H9 (cell line): ENCODE results near the gene TRIP10. TPM values are rescaled to one million over a fixed set of nuclear protein-coding genes. Genes with fewer than 3 reads are reported as not detected.
A peak's percentile ranks its signal among the peaks of the same experiment; 100 is the strongest.

Experiments
- DNase-seq: peaks from one replicate; pipeline ENCODE4 v3.0.0-alpha.2; 2017
- H2AFZ ChIP-seq: one replicate; pipeline ENCODE4 v1.6.1; 2013; ENCODE audit warnings: mild to moderate bottlenecking, low read length, control low read depth, moderate library complexity
- H2AK5ac ChIP-seq: 2 replicates; pipeline ENCODE4 v1.6.1; 2013; ENCODE audit warnings: low read length, control low read depth, mixed read lengths; ENCODE audit not compliant: insufficient read length
- H2BK120ac ChIP-seq: one replicate; pipeline ENCODE4 v1.6.1; 2013; ENCODE audit warnings: low read depth, mild to moderate bottlenecking, low read length, control low read depth, inconsistent platforms; ENCODE audit not compliant: poor library complexity, severe bottlenecking
- H2BK12ac ChIP-seq: 2 replicates; pipeline ENCODE4 v1.6.1; 2013; ENCODE audit warnings: low read length, control low read depth, mixed read lengths, low read depth; ENCODE audit not compliant: insufficient read length
- H2BK15ac ChIP-seq: 2 replicates; pipeline ENCODE4 v1.6.1; 2013; ENCODE audit warnings: low read depth, low read length, control low read depth
- H2BK20ac ChIP-seq: one replicate; pipeline ENCODE4 v1.6.1; 2013; ENCODE audit warnings: low read depth, mild to moderate bottlenecking, low read length, control low read depth, inconsistent platforms; ENCODE audit not compliant: poor library complexity, severe bottlenecking
- H2BK5ac ChIP-seq: 2 replicates; pipeline ENCODE4 v1.6.1; 2013; ENCODE audit warnings: low read length, control low read depth, mixed read lengths; ENCODE audit not compliant: insufficient read length
- H3K14ac ChIP-seq: 2 replicates; pipeline ENCODE4 v1.6.1; 2013; ENCODE audit warnings: low read length, control low read depth; ENCODE audit not compliant: insufficient read depth
- H3K18ac ChIP-seq: 2 replicates; pipeline ENCODE4 v1.6.1; 2013; ENCODE audit warnings: low read depth, mild to moderate bottlenecking, mixed read lengths, low read length, control low read depth; ENCODE audit not compliant: insufficient read length
- H3K23ac ChIP-seq: 2 replicates; pipeline ENCODE4 v1.6.1; 2013; ENCODE audit warnings: low read length, control low read depth, mixed read lengths, low read depth; ENCODE audit not compliant: insufficient read length
- H3K23me2 ChIP-seq: 2 replicates; pipeline ENCODE4 v1.6.1; 2013; ENCODE audit warnings: low read depth, mild to moderate bottlenecking, mixed read lengths, low read length, control low read depth; ENCODE audit not compliant: insufficient read length, poor library complexity, severe bottlenecking
- H3K27ac ChIP-seq: 2 replicates; pipeline ENCODE4 v1.5.1; 2013; ENCODE audit warnings: low read length, control low read depth, mixed read lengths, low read depth; ENCODE audit not compliant: insufficient read length
- H3K27me3 ChIP-seq: 2 replicates; pipeline ENCODE4 v1.6.1; 2013; ENCODE audit warnings: low read length, control low read depth, inconsistent platforms; ENCODE audit not compliant: insufficient read depth
- H3K4ac ChIP-seq: 2 replicates; pipeline ENCODE4 v1.6.1; 2013; ENCODE audit warnings: low read depth, mild to moderate bottlenecking, control low read depth, inconsistent platforms, low read length, moderate library complexity
- H3K4me1 ChIP-seq: 2 replicates; pipeline ENCODE4 v1.6.1; 2013; ENCODE audit warnings: low read length, control low read depth, inconsistent platforms; ENCODE audit not compliant: insufficient read depth
- H3K4me2 ChIP-seq: 2 replicates; pipeline ENCODE4 v1.6.1; 2013; ENCODE audit warnings: low read length, control low read depth, mixed read lengths; ENCODE audit not compliant: insufficient read length, insufficient read depth
- H3K56ac ChIP-seq: 2 replicates; pipeline ENCODE4 v1.6.1; 2013; ENCODE audit warnings: low read depth, mild to moderate bottlenecking, mixed read lengths, low read length, control low read depth; ENCODE audit not compliant: insufficient read length
- H3K79me1 ChIP-seq: 2 replicates; pipeline ENCODE4 v1.6.1; 2013; ENCODE audit warnings: low read depth, mild to moderate bottlenecking, moderate library complexity, low read length, control low read depth, inconsistent platforms; ENCODE audit not compliant: insufficient read depth, poor library complexity, severe bottlenecking
- H3K79me2 ChIP-seq: 2 replicates; pipeline ENCODE4 v1.6.1; 2013; ENCODE audit warnings: low read length, control low read depth, inconsistent platforms; ENCODE audit not compliant: insufficient read depth
- H3K9ac ChIP-seq: 2 replicates; pipeline ENCODE4 v1.6.1; 2013; ENCODE audit warnings: low read length, control low read depth, mixed read lengths; ENCODE audit not compliant: insufficient read length; ENCODE audit errors: extremely low read depth
- H3K9me3 ChIP-seq: one replicate; pipeline ENCODE4 v1.6.1; 2013; ENCODE audit warnings: low read depth, low read length, inconsistent platforms; ENCODE audit not compliant: control insufficient read depth
- H3T11ph ChIP-seq: one replicate; pipeline ENCODE4 v1.6.1; 2013; ENCODE audit warnings: mild to moderate bottlenecking, low read length, control low read depth, inconsistent platforms
- H4K20me1 ChIP-seq: one replicate; pipeline ENCODE4 v1.6.1; 2013; ENCODE audit not compliant: control insufficient read depth, insufficient read length, insufficient read depth
- H4K5ac ChIP-seq: 2 replicates; pipeline ENCODE4 v1.6.1; 2013; ENCODE audit warnings: low read depth, mild to moderate bottlenecking, mixed read lengths, low read length, control low read depth; ENCODE audit not compliant: insufficient read length
- H4K8ac ChIP-seq: replicated peaks from 2 replicates; pipeline ENCODE4 v1.6.1; 2013; ENCODE audit warnings: low read length, control low read depth, mixed read lengths, low read depth; ENCODE audit not compliant: insufficient read length
- H4K91ac ChIP-seq: 2 replicates; pipeline ENCODE4 v1.6.1; 2013; ENCODE audit warnings: low read depth, mild to moderate bottlenecking, moderate library complexity, mixed read lengths, low read length, control low read depth; ENCODE audit not compliant: insufficient read length
- H3K27ac Mint-ChIP-seq, 3 experiments: 2 replicates in 2 of 3; 3 replicates in 1 of 3; pipeline ENCODE4 v1.8.0; 2020 to 2021; ENCODE audit warnings: mixed read lengths in 3 of 3, mild to moderate bottlenecking in 1 of 3, moderate library complexity in 1 of 3
- H3K27me3 Mint-ChIP-seq: 2 replicates; pipeline ENCODE4 v1.8.0; 2021; ENCODE audit warnings: low read depth, mild to moderate bottlenecking, moderate library complexity, mixed read lengths
- H3K36me3 Mint-ChIP-seq, 3 experiments: 2 replicates in 2 of 3; 3 replicates in 1 of 3; pipeline ENCODE4 v1.8.0; 2020 to 2021; ENCODE audit warnings: low read depth in 3 of 3, mixed read lengths in 3 of 3; ENCODE audit not compliant: insufficient read depth in 1 of 3
- H3K4me1 Mint-ChIP-seq, 2 experiments: 2 replicates each; pipeline ENCODE4 v1.8.0; 2020; ENCODE audit warnings: mixed read lengths in 2 of 2
- H3K4me3 Mint-ChIP-seq, 2 experiments: 2 replicates in 1 of 2; 3 replicates in 1 of 2; pipeline ENCODE4 v1.8.0; 2020 to 2021; ENCODE audit warnings: mild to moderate bottlenecking in 2 of 2, mixed read lengths in 2 of 2, moderate library complexity in 1 of 2
- H3K9me3 Mint-ChIP-seq, 2 experiments: 2 replicates in 1 of 2; 3 replicates in 1 of 2; pipeline ENCODE4 v1.8.0; 2020; ENCODE audit warnings: mild to moderate bottlenecking in 2 of 2, mixed read lengths in 2 of 2, moderate library complexity in 1 of 2
- WGBS: extraction: QIAGEN DNeasy Blood & Tissue Kit; methylation state at CpG from one replicate; pipeline ENCODE4 v1.1.7; 2013; ENCODE audit warnings: missing lambda C conversion rate, low lambda C conversion rate, mixed read lengths; ENCODE audit not compliant: insufficient read length; ENCODE audit errors: extremely low coverage; 5-methylcytosine and 5-hydroxymethylcytosine counted together
- microRNA-seq: library from miRNA; unstranded; fragments of <30 nt; microRNA quantifications from one replicate; pipeline ENCODE4, GENCODE V29; 2020; ENCODE audit warnings: borderline microRNAs expressed
- total RNA-seq: library from RNA; stranded (reverse); gene quantifications from 2 replicates; pipeline ENCODE4 v1.2.1, GENCODE V29; 2021
- TF ChIP-seq, protein P1 (sequence below): fragments of 200-600 bp; sonication (generic); conservative IDR thresholded peaks from 3 replicates; pipeline ENCODE4 v1.8.0; 2021; ENCODE audit warnings: antibody characterized with exemption, mild to moderate bottlenecking

TRIP10 gene
- total RNA-seq, 1 experiment from 2014 or later, result 56.4 TPM

DNA sequence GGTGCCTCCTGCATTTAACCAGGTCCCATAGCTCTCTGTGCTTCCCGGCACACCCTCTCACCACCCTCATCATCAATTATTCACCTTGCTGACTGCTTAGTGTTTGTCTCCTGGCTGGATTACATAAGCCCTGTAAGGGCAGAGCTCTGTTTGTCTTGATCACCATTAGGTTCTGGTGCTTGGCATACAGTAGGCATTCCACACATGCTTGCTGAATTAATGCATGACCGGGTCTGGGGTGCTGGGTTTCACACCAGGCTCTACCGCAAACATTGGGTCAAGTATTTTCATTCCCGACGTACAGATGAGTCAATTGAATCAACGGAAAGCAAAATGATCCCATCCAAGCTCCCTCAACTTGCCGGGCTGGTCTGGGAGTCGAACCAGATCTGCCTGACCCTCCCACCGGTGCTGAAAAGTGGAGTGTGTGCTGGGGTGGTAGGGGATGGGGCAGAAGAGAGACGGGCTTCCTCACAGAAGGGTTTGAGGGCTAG is 61.6 kb downstream of the TRIP10 start:
- Mint-ChIP-seq H3K4me3 (no peak overlapping the region), H3K36me3 (peaks cover 0 to 4% (median 0%) of the 10 kb centered on the region in 3 experiments; a peak in 2 of 7 replicates), H3K4me1 (peaks cover 15 to 16% of the 10 kb centered on the region in 2 experiments), H3K9me3 (peaks cover 0 to 57% of the 10 kb centered on the region in 2 experiments; a peak in 3 of 5 replicates), H3K27ac (no peak overlapping the region), H3K27me3 (peaks cover 7% of the 10 kb centered on the region)
- no peaks in the 10 kb centered on the region for H3K27me3 ChIP-seq
- H3K9me3 ChIP-seq, result no peaks in the 10 kb centered on the region
- H3K23me2 ChIP-seq, result peaks cover 5% of the 10 kb centered on the region
- H3K9ac ChIP-seq, result peak overlapping the region; percentile 8
- H3T11ph ChIP-seq, result no peak overlapping the region
- H3K4me1 ChIP-seq, result peaks cover 2% of the 10 kb centered on the region; the same call in 1 of the 2 replicates
- peak; percentile 30 for DNase-seq
- no peaks in the 10 kb centered on the region for H4K20me1 ChIP-seq
- H2BK15ac ChIP-seq, result no peak overlapping the region
- H2AK5ac ChIP-seq, result no peak overlapping the region
- H2BK12ac ChIP-seq, result peak overlapping the region; percentile 36
- H3K79me2 ChIP-seq, result no peaks in the 10 kb centered on the region
- H4K8ac ChIP-seq, result peak overlapping the region; percentile 27
- peak overlapping the region; percentile 74 for H3K27ac ChIP-seq
- TF ChIP-seq, protein P1, sequence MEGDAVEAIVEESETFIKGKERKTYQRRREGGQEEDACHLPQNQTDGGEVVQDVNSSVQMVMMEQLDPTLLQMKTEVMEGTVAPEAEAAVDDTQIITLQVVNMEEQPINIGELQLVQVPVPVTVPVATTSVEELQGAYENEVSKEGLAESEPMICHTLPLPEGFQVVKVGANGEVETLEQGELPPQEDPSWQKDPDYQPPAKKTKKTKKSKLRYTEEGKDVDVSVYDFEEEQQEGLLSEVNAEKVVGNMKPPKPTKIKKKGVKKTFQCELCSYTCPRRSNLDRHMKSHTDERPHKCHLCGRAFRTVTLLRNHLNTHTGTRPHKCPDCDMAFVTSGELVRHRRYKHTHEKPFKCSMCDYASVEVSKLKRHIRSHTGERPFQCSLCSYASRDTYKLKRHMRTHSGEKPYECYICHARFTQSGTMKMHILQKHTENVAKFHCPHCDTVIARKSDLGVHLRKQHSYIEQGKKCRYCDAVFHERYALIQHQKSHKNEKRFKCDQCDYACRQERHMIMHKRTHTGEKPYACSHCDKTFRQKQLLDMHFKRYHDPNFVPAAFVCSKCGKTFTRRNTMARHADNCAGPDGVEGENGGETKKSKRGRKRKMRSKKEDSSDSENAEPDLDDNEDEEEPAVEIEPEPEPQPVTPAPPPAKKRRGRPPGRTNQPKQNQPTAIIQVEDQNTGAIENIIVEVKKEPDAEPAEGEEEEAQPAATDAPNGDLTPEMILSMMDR, result no peak
- peak overlapping the region; percentile 57 for H4K5ac ChIP-seq
- H2BK120ac ChIP-seq, result no peak overlapping the region
- peak overlapping the region; percentile 71 for H3K56ac ChIP-seq
- H2AFZ ChIP-seq, result peak overlapping the region; percentile 79
- H3K18ac ChIP-seq, result peak overlapping the region; percentile 92
- peak overlapping the region; percentile 57 for H3K4me2 ChIP-seq
- no CpG with 5 or more reads among the region's 10 CpGs for WGBS
- no peak overlapping the region; the same call in 1 of the 2 replicates for H3K4ac ChIP-seq
- H3K79me1 ChIP-seq, result no peaks in the 10 kb centered on the region
- H4K91ac ChIP-seq, result peak overlapping the region; percentile 33
- no peak overlapping the region for H2BK5ac ChIP-seq
- H3K23ac ChIP-seq, result no peak overlapping the region
- peak overlapping the region; percentile 46 for H2BK20ac ChIP-seq
- H3K14ac ChIP-seq, result peak overlapping the region; percentile 65; the same call in 1 of the 2 replicates

Small RNA genes lying within 50 kb of the gene (microRNA-seq; reads per million reads assigned to microRNA genes)
- gene MIR6791, result not detected

Other genes with a start within 250 kb of the TRIP10 start
- gene TUBB4A, start 237.4 kb upstream of the TRIP10 start, total RNA-seq, result 19.5 and 20.3 TPM in 2 replicates
- 1.9 and 2.1 TPM in 2 replicates for gene TNFSF9, start 208.7 kb upstream of the TRIP10 start, total RNA-seq
- gene CD70, start 148.5 kb upstream of the TRIP10 start, total RNA-seq, result 1.2 and 1.3 TPM in 2 replicates
- not detected in 2 replicates for gene TNFSF14, start 69.5 kb upstream of the TRIP10 start, total RNA-seq
- 4.9 and 5.9 TPM in 2 replicates for gene C3, start 19.0 kb upstream of the TRIP10 start, total RNA-seq
- 38.2 and 39.3 TPM in 2 replicates for gene GPR108, start 2.1 kb upstream of the TRIP10 start, total RNA-seq
- gene SH2D3A, start 27.8 kb downstream of the TRIP10 start, total RNA-seq, result 17.9 and 22.0 TPM in 2 replicates
- 0.61 and 0.90 TPM in 2 replicates for gene VAV1, start 33.0 kb downstream of the TRIP10 start, total RNA-seq
- not detected in 2 replicates for gene ADGRE1, start 147.9 kb downstream of the TRIP10 start, total RNA-seq